Femur (tissue), 1 donor: Measurements from ENCODE around the gene COA1.
"Not testable (repeated sequence)": the region's sequence is repeated elsewhere in the genome, so short reads cannot be mapped to it uniquely, and the experiment has no call there.

ENCODE experiments used
- DNase-seq: peaks from one replicate; pipeline ENCODE4 v3.0.0-alpha.2; 2017

Gene COA1

GRCh38 chr7:43758029-43758821, 28.9 kb upstream of the COA1 start, which contains the start of gene BLVRA:
BLVRA (plus strand) TSS chr7:43758680; CDS start chr7:43771159, 12,479 bp downstream.
- peak; percentile 78 for DNase-seq

GRCh38 chr7:43757073-43757720, 27.9 kb upstream of the COA1 start:
- DNase-seq = no peak

- no peak for DNase-seq
Measured at GRCh38 chr7:43756368-43757072, 27.2 kb upstream of the COA1 start.

GRCh38 chr7:43754596-43754995, 25.3 kb upstream of the COA1 start:
- DNase-seq = no peak

DNA sequence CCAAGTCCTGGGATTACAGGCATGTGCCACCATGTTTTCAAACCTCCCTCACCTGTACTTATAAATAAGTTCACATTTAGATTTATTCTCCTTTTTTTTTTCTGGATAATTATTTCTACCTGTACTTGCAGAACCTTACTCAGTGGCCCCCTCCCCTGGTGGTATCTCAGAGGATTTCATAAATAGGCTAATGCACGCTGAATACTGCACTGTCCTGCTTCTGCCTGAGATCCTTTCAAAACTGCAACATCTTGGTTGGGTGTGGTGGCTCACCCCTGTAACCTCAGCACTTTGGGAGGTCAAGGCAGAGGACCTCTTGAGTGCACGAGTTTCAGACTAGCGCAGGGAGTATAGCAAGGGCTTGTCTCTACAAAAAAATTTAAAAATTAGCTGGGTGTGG, 24.5 kb upstream of the COA1 start:
- no peak for DNase-seq

DNA sequence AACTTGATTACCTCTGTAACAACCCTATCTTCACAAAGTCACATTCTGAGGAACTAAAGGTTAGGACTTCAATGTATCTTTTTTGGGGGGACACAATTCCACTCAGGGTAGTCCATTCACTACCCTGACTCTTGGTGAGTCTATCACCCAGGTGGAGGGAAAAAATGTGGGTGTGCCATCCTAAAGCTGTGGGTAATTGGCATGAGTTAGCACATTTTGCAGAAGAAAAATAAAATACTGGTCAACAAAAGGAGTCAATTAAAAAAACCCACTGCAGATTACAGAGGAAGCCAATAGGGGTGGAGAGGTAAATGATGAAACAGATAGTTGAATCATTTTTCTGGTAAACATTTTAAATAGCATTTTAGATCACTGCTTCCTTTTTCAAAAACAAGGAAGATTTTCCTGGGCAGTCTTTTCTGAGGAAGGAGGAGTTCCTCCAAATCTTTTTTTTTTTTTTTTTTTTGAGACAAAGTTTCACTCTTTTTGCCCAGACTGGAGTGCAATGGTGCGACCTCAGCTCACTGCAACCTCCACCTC, 24.0 kb upstream of the COA1 start:
- DNase-seq = no peak

DNA sequence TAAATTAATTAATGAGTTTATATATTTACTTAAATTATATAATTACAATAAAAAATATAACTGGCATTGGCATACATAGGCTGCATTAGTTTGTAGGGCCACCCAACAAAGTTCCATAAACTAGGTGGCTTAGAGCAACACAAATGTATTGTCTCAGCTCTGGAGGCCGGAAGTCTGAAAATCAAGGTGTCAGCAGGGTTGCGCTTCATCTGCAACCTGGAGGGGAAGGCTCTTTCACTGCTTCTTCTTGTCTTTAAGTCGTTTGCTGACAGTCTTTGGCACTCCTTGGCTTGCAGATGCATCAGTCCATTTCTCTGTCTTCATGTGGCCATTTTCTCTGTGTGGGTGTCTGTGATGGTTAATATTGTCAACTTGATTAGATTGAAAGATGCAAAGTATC, 23.1 kb upstream of the COA1 start:
- DNase-seq = no peak

- peak; percentile 77 for DNase-seq
Measured at GRCh38 chr7:43750016-43750887, 20.9 kb upstream of the COA1 start.

GRCh38 chr7:43749383-43749940, 20.1 kb upstream of the COA1 start:
- DNase-seq = no peak

DNA sequence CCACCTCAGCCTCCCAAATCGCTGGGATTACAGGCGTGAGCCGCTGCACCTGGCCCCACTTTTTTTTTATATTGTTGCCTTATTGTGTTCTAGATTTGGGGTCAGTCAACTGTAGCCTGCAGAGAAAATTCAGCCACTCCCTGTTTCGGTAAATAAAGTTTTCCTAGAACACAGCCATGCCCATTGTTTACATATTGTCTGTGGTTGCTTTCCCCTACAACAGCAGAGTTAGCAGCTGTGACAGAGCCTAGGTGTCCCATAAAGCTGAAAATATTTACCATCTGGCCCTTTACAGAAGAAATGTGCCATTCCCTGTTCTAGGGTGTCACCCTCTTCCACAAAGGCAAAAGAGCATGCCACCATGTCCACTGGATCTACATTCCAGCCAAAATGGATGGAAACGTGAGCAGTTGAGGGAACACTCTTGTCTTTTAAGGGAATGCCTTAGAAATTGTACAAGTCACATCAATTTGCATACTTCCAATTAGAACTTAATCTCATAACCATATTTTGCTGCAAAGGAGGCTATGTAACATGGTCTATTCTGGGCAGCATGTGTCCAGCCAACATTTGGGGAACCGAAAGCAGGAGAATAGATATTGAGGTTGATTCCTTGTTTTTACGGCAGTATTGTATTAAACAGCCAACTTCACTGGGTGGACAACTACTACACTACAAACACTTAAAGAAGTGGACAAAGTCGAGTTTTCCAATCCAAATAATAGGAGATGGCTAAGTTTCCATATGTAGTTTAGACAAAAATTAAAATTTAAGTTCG, 18.2 kb upstream of the COA1 start:
- no peak for DNase-seq

DNA sequence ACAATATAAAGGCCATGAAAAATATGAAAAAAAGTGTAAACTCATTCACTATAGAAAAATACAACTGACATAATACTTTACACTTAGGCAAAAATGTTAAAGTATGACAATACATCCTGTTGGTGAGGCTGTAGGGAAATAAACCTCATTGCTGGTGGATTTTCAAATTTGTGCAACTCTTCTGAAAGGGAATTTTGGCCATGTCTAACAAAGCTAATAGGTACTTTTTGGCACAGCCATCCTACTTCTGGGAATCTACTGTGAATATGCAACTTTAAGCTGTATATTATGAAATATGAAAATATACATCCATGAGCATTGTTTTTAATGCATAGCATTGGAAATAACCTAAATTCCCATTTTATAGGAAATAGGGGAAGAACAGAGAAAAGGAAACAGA, 13.4 kb upstream of the COA1 start:
- no peak for DNase-seq

DNA sequence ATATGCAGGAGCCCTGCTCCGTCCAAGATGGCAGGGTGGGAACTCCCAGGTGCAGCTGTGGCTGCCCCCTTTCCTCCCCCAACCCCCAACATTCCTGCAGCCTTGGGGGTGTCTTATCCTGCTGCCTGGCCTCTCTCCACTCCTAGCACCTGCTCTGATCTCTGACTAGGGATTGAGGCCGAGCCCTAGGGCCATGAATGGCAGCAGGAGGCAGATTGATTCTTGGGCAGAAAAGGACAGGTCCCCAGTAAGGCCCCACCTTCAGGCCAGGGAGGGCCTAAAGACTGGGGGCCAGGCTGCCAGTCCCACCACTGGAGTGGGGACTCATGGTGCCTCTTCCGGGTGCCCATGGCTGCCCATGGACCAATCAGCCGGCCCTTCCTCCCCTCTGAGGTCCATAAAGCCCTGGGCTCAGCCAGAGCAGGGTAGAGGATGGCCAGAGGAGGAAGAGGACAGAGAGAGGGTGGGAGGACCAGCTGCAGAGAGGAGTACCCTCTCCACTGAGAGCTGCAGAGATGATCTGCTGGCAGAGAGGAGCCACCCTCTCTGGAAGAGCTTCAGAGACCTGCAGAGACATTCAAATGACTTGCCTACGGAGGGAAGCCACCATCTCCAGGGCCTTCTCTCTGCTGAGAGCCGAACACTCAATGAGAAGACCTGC, 8.3 kb upstream of the COA1 start:
- DNase-seq = no peak

GRCh38 chr7:43735802-43736603, 6.7 kb upstream of the COA1 start:
- DNase-seq = no peak

GRCh38 chr7:43735403-43735801, 6.1 kb upstream of the COA1 start:
- DNase-seq = no peak

DNA sequence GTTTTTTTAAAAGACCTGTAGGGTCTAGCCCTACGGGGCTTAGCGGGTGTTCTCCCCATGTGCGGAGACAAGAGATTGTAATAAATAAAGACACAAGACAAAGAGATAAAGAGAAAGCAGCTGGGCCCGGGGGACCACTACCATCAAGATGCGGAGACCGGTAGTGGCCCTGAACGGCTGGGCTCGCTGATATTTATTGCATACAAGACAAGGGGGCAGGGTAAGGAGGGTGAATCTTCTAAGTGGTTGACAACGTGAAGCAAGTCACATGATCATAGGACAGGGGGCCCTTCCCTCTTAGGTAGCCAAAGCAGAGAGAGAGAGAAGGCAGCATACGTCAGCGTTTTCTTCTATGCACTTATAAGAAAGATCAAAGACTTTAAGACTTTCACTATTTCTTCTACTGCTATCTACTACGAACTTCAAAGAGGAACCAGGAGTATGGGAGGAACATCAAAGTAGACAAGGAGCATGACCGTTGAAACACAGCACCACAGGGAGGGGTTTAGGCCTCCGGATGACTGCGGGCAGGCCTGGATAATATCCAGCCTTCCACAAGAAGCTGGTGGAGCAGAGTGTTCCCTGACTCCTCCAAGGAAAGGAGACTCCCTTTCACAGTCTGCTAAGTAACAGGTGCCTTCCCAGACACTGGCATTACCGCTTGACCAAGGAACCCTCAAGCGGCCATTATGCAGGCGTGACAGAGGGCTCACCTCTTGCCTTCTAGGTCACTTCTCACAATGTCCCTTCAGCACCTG, 5.4 kb upstream of the COA1 start:
- DNase-seq = not testable (repeated sequence)

DNA sequence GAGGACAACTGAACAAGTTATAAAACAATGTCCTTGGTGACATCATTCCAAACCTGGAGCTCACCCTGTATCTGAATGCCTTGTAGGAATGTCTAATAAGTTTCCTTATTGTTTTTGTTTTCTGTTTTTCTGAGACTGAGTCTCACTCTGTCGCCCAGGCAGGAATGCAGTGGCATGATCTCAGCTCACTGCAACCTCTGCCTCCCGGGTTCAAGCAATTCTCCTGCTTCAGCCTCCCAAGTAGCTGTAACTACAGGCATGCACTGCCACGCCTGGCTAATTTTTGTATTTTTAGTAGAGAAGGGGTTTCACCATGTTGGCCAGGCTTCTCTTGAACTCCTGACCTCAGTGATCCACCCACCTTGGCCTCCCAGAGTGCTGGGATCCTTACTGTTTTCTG, 2.2 kb upstream of the COA1 start:
- DNase-seq = not testable (repeated sequence)

- no peak for DNase-seq
Measured at GRCh38 chr7:43729924-43730248, 563 bp upstream of the COA1 start.

DNA sequence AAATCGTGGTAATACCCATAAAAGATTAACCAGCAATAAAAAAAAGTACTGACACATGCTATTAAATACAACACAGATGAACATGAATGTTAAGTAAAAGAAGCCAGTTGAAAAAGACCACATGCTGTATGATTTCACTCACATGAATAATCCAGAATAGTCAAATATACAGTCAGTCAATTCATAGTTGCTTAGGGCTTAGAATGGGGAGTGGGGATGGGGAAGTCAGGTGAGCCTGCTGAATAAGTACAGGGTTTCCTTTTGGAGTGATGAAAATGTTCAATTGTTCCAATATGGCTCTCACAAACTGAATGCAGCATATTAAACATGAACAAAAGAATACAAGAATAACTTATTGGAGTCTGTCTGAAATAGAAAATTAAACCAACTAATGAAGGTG, 1.8 kb downstream of the COA1 start:
- no peak for DNase-seq

GRCh38 chr7:43727003-43727402, 2.3 kb downstream of the COA1 start:
- no peak for DNase-seq
